ENCODE measurements around the gene PHETA2.

DNA sequence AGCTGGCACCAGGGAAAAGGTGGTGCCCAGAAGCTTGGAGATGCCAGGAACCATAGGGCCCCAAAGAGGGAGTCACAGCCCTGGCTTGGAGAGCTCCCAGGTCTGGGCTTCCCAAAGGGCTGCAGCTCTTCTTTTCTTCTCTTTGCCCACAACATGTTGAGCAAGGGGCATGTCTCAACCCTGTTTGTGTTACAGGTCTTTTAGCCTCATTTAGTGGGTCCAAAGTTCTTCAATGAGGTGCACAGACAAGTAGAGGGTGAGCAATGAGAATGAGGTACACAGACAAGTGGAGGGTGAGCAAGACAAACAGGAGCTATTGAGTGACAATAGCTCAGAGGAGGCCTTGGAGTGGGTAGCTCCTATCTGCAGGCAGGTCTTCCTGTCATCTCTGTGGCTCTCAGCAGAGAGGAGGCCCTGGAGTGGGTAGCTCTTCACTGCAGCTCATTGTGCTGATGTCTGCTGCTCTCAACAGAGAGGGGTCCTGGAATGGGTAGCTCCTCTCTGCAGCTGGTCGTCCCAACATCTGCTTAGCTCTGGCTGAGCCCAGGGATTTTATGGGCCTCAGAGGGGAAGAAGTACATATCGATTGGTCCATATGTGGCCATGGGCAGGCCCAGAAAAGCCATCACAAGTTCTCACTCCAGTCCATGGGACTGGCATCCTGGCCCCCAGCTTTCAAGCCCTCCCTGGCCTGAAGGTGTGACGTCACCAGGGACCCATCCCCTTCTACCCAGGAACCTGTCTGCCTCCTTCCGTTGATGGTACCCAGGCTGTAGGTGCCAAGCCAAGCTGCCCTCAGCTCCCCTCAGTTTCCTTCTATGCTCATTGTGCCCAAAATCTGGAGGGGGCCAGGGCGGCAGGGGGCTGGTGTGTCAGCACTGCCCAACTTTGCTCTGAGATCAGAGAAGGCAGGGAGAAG, 40.5 kb upstream of the PHETA2 start:
- no peak for TF ChIP-seq USF2 (IDR thresholded peaks at IDR 0.05)
- TF ChIP-seq ZFP36 (IDR thresholded peaks at IDR 0.05; ENCODE audit: borderline replicate concordance, partially characterized antibody), result no peak
- TF ChIP-seq CTCF (IDR thresholded peaks at IDR 0.05), result no peak
- TF ChIP-seq MAFK (IDR thresholded peaks at IDR 0.05; ENCODE audit: partially characterized antibody), result no peak
- no peak for TF ChIP-seq CBX8 (IDR thresholded peaks at IDR 0.05)
- no peak for TF ChIP-seq EP300 (IDR thresholded peaks at IDR 0.05)
- no peak for TF ChIP-seq POLR2A (IDR thresholded peaks at IDR 0.05; ENCODE audit: low read length)
- no peak for TF ChIP-seq JUN (IDR thresholded peaks at IDR 0.05)
